ENCODE data around the gene ZBTB17.

Gene ZBTB17

DNA sequence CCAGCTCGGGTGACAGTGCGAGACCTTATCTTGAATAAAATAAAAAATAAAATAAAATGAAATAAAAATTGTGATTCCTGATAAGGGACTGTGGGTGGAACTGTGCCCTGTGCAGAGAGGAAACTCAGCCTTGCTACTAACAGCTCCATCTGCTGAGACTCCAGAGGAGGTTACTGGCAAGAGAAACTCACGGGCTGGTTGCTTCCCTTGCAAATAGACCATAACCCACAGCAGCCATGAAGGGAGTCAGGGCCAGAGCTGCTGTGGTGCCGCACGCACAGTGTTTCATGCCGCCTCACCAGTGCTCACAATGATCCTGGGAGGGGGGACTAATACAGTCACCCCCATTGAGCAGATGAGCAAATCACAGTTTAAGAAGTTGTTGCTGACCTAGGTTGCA is 13.7 kb downstream of the ZBTB17 start:
- TF ChIP-seq MYC (IDR thresholded peaks at IDR 0.05; ENCODE audit: low read depth, low read length) (no peak), POLR2A (IDR thresholded peaks at IDR 0.05; ENCODE audit: extremely low read depth, insufficient read length) (no peak)
- TF ChIP-seq, protein P1, sequence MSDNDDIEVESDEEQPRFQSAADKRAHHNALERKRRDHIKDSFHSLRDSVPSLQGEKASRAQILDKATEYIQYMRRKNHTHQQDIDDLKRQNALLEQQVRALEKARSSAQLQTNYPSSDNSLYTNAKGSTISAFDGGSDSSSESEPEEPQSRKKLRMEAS (IDR thresholded peaks at IDR 0.05; ENCODE audit: low read depth, low read length) = no peak
- TF ChIP-seq, protein P2, sequence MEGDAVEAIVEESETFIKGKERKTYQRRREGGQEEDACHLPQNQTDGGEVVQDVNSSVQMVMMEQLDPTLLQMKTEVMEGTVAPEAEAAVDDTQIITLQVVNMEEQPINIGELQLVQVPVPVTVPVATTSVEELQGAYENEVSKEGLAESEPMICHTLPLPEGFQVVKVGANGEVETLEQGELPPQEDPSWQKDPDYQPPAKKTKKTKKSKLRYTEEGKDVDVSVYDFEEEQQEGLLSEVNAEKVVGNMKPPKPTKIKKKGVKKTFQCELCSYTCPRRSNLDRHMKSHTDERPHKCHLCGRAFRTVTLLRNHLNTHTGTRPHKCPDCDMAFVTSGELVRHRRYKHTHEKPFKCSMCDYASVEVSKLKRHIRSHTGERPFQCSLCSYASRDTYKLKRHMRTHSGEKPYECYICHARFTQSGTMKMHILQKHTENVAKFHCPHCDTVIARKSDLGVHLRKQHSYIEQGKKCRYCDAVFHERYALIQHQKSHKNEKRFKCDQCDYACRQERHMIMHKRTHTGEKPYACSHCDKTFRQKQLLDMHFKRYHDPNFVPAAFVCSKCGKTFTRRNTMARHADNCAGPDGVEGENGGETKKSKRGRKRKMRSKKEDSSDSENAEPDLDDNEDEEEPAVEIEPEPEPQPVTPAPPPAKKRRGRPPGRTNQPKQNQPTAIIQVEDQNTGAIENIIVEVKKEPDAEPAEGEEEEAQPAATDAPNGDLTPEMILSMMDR (IDR thresholded peaks at IDR 0.05; ENCODE audit: low read depth, low read length) = no peak
- DNase-seq (ENCODE audit: low read depth) = no peak
- H3K4me3 ChIP-seq (ENCODE audit: low read depth, low read length) = no peak overlapping the region

DNA sequence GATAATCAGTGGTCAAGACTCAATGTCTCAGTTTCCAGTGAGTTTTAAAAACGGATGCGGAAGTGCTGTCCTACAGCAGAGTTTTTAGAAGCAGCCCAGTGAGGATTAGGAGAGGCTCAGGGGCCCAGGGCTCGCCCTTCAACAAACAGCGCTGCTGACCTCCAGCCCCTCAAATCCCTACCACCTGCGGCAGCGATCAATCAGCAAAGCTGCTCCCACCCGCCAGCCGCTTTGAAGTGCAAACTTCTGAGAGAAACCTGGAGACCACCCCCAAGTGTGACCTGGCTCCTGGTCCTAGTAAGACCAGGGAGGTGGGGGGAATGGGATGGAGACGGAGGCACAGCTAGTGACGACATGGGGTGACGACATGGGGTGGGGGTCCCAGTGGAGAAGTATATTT is 14.4 kb downstream of the ZBTB17 start:
- no peak for DNase-seq (ENCODE audit: low read depth)

DNA sequence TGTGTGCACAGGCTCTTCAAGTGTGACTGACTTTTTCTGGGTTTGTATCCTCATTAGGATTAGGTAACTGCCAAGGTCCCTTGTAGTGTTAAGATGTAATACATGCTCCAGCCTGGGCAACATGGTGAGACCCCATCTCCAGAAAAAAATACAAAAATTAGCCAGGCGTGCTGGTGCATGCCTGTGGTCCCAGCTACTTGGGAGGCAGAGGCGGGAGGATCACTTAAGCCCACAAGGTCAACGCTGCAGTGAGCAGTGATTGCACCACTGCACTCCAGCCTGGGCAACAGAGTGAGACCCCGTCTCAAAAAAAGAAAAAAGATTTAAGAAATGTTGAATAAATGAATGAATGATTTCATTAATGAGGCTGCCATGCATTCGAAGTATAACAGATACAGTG is 15.1 kb downstream of the ZBTB17 start:
- no peak for DNase-seq (ENCODE audit: low read depth)
- TF ChIP-seq, protein P2 (IDR thresholded peaks at IDR 0.05; ENCODE audit: low read depth, low read length) = no peak
- TF ChIP-seq POLR2A (IDR thresholded peaks at IDR 0.05; ENCODE audit: extremely low read depth, insufficient read length) = no peak
- TF ChIP-seq MYC (IDR thresholded peaks at IDR 0.05; ENCODE audit: low read depth, low read length) = no peak
- TF ChIP-seq, protein P1 (IDR thresholded peaks at IDR 0.05; ENCODE audit: low read depth, low read length) = no peak
- no peak overlapping the region for H3K4me3 ChIP-seq (ENCODE audit: low read depth, low read length)

More for the DNA sequence above, 14.4 kb downstream of the ZBTB17 start:
- TF ChIP-seq, protein P1 (IDR thresholded peaks at IDR 0.05; ENCODE audit: low read depth, low read length) = no peak
- TF ChIP-seq POLR2A (IDR thresholded peaks at IDR 0.05; ENCODE audit: extremely low read depth, insufficient read length) (no peak), MYC (IDR thresholded peaks at IDR 0.05; ENCODE audit: low read depth, low read length) (no peak)
- H3K4me3 ChIP-seq (ENCODE audit: low read depth, low read length) = no peak overlapping the region

DNA sequence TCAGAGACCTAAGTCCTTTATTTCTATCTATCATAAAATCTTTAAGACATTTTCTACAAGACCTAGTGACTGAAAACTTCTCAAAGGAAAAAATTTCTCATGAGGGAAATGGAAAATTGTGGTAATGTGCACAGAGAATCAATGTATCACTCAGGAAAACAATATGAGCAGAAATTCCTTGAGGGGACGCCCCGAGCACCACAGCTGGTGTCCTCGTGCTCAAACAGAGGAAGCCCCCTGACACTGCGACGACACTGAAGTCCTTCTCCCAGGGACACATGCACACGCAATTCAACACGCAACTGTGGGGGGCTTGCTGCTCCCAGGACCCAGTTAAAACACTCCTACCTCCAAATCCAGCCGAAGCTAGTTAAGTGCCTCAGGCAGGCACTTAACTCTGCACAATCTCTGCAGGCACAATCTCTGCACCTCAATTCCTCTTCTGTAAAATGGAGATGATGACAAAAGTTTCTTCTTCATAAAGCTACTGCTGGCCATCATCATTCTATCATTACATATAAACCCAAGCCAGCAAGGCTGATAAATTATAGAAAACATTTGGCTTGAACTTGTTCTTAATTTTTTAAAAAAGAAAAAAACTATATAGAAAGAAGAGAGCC is 16.0 kb downstream of the ZBTB17 start:
- H3K4me3 ChIP-seq (ENCODE audit: low read depth, low read length) = no peak overlapping the region
- no peak for DNase-seq (ENCODE audit: low read depth)
- TF ChIP-seq, protein P2 (IDR thresholded peaks at IDR 0.05; ENCODE audit: low read depth, low read length) = no peak
- TF ChIP-seq, protein P1 (IDR thresholded peaks at IDR 0.05; ENCODE audit: low read depth, low read length) = no peak
- no peak for TF ChIP-seq POLR2A (IDR thresholded peaks at IDR 0.05; ENCODE audit: extremely low read depth, insufficient read length)
- no peak for TF ChIP-seq MYC (IDR thresholded peaks at IDR 0.05; ENCODE audit: low read depth, low read length)

DNA sequence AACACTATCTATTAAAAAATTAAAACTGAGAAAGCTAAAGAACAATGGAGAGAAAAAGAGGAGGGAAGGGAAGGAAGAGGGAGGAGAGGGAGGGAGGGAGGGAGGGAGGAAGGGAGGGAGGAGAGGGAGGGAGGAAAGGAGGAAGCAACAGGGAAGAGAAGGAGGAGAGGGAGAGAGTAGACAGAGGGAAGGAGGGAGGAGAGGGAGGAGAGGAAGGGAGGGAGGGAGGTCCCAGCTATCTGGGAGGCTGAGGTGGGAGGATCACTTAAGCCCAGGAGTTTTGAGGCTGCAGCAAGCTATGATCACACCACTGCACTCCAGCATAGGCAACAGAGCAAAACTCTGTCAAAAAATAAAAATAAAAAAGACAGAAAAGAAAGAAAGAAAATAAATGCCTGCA is 16.5 kb downstream of the ZBTB17 start:
- TF ChIP-seq, protein P2 (IDR thresholded peaks at IDR 0.05; ENCODE audit: low read depth, low read length) = no peak
- TF ChIP-seq, protein P1 (IDR thresholded peaks at IDR 0.05; ENCODE audit: low read depth, low read length) = no peak
- no peak for TF ChIP-seq POLR2A (IDR thresholded peaks at IDR 0.05; ENCODE audit: extremely low read depth, insufficient read length)
- no peak for TF ChIP-seq MYC (IDR thresholded peaks at IDR 0.05; ENCODE audit: low read depth, low read length)

DNA sequence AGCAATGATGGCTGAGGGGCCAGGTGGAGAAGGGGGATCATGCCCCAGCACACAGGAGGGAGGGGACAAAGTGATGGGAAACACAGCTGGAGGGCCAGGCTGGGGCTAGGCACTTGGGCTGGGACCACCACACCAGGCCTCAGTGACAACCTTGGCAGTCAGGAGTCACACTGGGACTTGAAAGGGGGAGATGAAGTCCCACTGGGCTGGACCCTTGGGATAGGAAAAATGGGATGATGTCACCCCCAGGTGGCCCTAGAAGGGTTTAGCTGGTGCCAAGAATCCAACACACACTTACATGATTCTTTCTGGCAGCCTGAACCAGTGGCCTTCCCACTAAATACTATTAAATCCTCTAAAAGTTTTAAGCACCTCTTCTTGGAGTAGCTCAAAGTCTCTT is 17.1 kb downstream of the ZBTB17 start:
- TF ChIP-seq, protein P2 (IDR thresholded peaks at IDR 0.05; ENCODE audit: low read depth, low read length) = no peak
- TF ChIP-seq POLR2A (IDR thresholded peaks at IDR 0.05; ENCODE audit: extremely low read depth, insufficient read length) = no peak
- TF ChIP-seq MYC (IDR thresholded peaks at IDR 0.05; ENCODE audit: low read depth, low read length) = no peak
- TF ChIP-seq, protein P1 (IDR thresholded peaks at IDR 0.05; ENCODE audit: low read depth, low read length) = no peak
- no peak for DNase-seq (ENCODE audit: low read depth)

More for the DNA sequence above, 16.5 kb downstream of the ZBTB17 start:
- no peak overlapping the region for H3K4me3 ChIP-seq (ENCODE audit: low read depth, low read length)
- no peak for DNase-seq (ENCODE audit: low read depth)

More for the DNA sequence above, 17.1 kb downstream of the ZBTB17 start:
- H3K4me3 ChIP-seq (ENCODE audit: low read depth, low read length) = no peak overlapping the region
